Gastrocnemius medialis (tissue), 4 donors: ENCODE results near the gene NDUFB10.

Experiments used
- POLR2A ChIP-seq, 2 donors: fragments of 450-650 bp; IDR thresholded peaks; one replicate each; pipeline ENCODE4 v1.6.1; 2017; ENCODE audit warnings: antibody characterized with exemption in 2 of 2, mild to moderate bottlenecking in 2 of 2, moderate library complexity in 2 of 2
- TF ChIP-seq, protein P1 (sequence below), 5 experiments: fragments of 450-650 bp in 3 of 5; fragments of 200-600 bp in 2 of 5; sonication (generic) in 2 of 5; IDR thresholded peaks in 4 of 5; conservative IDR thresholded peaks in 1 of 5; 1 replicate in 4 of 5; 2 replicates in 1 of 5; pipeline ENCODE4 v1.5.1; 2016 to 2019; ENCODE audit warnings: antibody characterized with exemption in 5 of 5, mild to moderate bottlenecking in 3 of 5, moderate library complexity in 3 of 5

DNA sequence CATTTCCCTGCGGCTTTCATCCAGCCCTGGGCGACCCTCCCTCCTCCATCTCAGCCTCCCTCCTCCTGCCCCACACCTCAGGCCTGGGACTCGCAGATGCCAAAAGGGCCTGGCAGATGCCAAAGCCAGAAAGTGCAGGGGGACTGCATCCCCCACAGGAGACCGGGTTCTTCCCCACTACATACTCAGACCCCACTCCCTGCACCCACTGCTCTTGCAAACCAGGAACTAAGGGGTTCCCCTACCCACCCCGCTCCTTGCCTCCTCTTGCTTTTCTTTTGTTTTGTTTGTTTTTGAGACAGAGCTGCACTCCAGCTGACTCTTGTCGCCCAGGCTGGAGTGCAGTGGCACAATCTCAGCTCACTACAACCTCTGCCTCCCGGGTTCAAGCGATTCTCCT lies 44.4 kb upstream of the NDUFB10 start:
- TF ChIP-seq, protein P1, sequence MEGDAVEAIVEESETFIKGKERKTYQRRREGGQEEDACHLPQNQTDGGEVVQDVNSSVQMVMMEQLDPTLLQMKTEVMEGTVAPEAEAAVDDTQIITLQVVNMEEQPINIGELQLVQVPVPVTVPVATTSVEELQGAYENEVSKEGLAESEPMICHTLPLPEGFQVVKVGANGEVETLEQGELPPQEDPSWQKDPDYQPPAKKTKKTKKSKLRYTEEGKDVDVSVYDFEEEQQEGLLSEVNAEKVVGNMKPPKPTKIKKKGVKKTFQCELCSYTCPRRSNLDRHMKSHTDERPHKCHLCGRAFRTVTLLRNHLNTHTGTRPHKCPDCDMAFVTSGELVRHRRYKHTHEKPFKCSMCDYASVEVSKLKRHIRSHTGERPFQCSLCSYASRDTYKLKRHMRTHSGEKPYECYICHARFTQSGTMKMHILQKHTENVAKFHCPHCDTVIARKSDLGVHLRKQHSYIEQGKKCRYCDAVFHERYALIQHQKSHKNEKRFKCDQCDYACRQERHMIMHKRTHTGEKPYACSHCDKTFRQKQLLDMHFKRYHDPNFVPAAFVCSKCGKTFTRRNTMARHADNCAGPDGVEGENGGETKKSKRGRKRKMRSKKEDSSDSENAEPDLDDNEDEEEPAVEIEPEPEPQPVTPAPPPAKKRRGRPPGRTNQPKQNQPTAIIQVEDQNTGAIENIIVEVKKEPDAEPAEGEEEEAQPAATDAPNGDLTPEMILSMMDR (IDR thresholded peaks at IDR 0.05 in 4 of 5, conservative IDR thresholded peaks at IDR 0.05 in 1 of 5) = no peak
- no peak for TF ChIP-seq POLR2A (IDR thresholded peaks at IDR 0.05)
